GM19025 (cell line): ENCODE results near the gene CPT1A.

Experiments used
- ATAC-seq: cut with Tn5 transposase; IDR thresholded peaks from one replicate; pipeline ENCODE4 v1.9.1; 2021; ENCODE audit warnings: mild to moderate bottlenecking, low read depth, moderate library complexity; ENCODE audit not compliant: unreplicated experiment

The CPT1A gene

GRCh38 chr11:68763181-68763721 lies 78.5 kb downstream of the CPT1A start:
- ATAC-seq = no peak

GRCh38 chr11:68762481-68762880 lies 79.2 kb downstream of the CPT1A start:
- ATAC-seq = no peak

DNA sequence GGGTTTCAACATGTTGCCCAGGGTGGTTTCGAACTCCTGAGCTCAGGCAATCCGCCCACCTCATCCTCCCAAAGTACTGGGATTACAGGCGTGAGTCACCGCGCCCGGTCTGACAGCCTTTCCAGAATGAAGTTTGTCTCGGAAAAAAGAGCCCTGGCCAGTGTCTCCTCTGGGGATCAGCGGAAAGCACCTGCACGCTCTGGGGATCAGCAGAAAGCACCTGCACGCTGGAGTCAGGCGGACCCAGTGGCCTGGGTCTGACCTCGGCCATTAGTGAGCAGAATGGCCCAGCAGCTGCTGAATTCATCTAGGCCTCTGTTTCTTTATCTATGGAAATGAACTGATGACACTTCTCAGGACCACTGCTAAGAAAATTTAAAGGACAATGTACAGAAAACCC lies 79.9 kb downstream of the CPT1A start:
- ATAC-seq = no peak

GRCh38 chr11:68759991-68760390 lies 81.7 kb downstream of the CPT1A start:
- ATAC-seq = no peak

GRCh38 chr11:68757711-68758110 lies 84.0 kb downstream of the CPT1A start:
- ATAC-seq = no peak

DNA sequence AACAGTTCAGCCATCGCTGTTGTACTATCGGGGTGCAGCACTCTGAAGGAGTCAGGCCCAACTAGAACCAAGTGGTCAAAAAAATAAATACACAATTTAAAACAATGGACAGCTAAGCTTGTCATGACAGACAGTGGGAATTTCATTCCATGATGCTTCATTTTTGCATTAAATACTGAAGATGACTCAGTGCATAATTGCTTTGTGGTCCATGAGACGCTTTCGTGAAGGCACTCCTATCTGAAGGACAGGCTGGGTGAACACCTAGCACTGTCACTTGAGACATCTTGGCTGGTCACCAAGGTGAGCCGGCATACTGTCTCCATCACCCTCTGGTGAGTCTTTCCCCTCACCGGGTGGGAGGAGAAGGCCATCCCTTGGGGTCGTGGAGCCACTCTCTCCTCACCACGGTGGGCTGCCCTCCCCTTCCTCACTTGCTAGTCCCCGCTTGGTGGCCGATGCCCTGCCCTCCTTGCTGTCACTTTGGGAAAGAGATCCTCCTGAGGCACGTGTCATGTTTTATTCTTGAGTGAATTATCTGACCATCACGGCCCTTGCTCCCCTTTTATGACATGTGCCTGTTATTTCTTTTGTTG lies 85.4 kb downstream of the CPT1A start:
- no peak for ATAC-seq

DNA sequence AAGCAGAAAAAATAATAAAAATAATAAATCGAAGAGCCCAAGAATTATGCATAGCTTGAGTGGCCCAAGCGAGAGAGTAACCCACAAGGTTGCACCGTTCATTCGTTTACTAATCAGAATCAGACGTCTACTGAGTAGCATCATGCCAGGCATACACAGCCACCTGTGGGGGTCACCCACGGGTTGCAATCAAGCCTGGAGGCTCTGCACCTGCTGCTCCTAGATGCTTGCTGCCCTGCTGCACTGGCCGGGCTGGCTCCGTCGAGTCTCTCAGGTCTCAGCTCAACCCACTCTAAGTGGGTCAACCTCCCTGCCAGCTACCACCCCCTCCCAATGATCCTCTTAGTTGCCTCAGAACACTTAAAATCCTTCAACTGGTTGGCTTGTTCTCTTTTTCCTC lies 88.4 kb downstream of the CPT1A start:
- ATAC-seq = no peak

DNA sequence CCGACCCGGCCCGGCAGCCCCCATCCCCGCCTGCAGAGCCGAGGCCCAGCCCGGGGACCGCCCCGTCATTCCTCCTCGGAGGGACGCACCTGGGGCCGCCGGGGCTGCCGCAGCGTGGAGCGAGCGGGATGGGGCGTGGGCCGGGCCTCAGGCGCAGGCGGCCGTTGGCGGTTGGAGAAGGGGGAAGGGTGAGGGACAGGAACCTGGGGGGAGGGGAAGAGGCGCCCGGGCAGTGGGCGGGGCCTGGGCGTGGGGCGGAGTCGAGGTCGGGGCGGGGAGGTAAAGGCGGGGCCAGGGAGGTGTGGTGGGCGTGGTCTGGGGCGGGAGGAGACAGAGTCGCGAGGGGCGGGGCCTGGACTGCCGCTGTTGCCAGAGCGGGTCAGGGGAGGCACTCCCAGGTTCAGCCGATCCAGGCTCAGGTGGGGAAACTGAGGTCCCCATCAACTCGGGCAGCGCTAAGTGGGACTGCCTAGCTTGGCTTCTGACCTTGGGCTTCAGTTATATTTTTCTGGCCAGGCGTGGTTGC lies 90.3 kb downstream of the CPT1A start, which contains the start of gene TESMIN:
TSS of gene TESMIN (minus strand) at position 190 of the 526 bp plus-strand sequence. CDS start 860 bp downstream, outside the sequence.
- no peak for ATAC-seq

GRCh38 chr11:68751004-68751325 lies 90.8 kb downstream of the CPT1A start:
- ATAC-seq = no peak

DNA sequence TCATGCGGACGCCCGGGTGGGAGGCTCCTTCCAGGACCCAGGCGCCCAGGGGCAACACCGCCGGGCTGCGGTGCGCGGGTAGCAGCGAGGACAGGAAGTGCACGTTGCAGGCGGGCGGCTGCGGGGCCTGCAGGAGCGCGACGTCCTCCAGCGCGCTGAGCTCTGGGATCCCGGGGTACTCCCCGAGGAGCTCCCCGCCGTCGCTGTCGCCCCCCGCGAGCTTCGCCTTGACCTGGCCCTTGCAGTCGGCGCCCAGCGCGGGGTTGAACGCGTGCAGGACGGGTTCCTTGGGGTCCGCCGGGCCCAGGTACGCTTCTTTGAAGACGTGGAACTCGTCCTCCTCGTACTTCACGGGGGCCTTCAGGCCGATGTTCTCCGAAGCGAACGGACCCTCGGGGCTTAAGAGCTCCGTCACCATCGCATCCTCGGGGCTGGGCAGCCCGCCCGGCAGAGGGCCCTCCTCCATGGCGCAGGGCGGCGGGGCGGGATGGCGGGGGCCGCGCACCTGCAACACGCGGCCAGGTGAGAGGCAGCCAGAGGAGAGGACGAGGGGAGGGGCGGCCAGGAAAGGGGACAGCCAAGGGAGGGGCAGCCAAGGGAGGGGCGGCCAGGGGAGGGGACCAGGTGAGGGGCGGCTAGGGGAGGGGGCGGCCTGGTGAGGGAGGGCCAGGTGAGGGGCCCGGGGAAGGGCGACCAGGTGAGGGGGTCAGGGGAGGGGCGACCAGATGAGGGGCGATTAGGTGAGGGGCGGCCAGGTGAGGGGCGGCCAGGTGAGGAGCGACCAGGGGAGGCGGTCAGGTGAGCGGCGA lies 91.3 kb downstream of the CPT1A start:
- no peak for ATAC-seq

DNA sequence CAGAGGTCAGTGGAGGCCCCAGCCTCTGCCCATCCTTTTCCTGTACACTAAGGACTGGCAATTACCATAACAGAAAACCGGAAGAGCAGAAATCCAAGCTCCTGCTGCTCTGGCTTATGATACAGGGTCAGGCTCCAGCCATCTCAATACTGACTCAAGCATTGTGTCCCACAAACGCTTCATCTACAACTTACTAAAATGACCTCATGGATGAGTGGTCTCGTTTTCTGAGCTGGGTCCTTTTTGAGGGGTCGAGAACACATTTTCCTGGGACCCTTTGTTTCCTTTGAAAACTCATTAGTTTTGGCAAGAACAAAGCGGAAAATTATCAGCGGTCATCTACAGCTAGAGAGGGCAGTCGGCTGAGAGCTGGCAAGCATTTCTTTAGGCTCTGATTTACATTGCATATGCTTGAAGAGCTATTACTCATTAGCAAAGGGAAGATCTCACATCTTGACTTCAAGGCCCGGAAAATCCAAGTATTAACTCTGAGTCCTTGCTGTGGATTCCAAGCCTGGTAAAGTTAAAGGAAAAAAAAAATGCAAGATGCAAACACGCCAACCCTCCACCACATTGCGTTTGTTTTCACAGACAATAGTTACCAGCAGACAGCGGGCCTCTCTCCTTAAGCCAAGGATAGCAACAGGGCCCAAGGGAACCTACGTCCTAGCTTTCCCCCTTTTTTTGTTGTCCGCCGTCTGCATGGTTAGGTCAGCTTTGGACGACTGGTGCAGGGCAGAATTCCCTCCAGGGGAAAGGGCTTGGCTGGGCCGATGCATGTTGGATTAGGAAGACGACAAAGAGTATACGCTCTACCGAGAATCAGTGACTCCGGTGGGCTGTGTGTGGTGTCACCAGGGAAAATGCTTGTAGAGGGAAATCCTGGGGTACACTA lies 92.2 kb downstream of the CPT1A start:
- ATAC-seq = no peak

DNA sequence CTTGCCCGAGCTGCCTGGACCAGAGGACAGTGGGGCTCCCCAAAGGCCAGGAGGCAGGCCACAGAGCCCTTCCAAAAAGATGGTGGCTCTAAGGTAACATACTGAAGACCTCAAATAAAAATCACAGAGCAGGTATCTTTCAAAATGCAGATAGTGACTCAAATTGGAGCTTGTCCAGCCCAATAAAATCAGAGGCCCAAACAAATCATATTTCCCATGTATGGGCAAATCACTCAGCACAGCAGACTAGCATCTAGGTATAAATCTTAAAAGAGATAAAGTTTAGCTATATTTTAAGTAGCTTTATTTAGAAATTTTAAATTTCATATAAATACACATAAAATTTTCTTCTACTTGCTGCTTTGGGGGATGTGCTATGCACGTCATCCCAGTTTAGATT lies 93.7 kb downstream of the CPT1A start:
- no peak for ATAC-seq

- ATAC-seq = no peak
Observed at GRCh38 chr11:68743539-68743938, 98.2 kb downstream of the CPT1A start.

DNA sequence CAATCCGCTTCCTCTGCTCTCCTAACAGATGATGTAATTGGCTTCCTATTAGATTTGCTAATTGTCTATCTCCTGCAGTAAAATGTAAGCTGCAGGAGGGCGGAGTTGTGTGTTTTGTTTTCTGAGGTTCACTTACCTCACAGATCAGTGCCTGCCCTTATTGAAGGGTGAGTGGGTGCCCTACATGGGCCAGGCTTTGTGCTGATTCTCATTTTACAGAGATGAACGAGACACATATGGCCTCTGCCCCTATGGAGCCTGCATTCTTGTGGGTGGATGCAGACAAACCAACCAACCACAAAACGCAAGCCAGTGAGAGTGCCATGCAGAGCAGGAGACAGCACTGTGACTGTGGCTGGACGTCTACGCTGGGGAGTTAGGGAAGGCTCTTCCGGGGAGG lies 100.3 kb downstream of the CPT1A start:
- ATAC-seq = no peak

- ATAC-seq = no peak
Observed at GRCh38 chr11:68735646-68736045, 106.1 kb downstream of the CPT1A start.

DNA sequence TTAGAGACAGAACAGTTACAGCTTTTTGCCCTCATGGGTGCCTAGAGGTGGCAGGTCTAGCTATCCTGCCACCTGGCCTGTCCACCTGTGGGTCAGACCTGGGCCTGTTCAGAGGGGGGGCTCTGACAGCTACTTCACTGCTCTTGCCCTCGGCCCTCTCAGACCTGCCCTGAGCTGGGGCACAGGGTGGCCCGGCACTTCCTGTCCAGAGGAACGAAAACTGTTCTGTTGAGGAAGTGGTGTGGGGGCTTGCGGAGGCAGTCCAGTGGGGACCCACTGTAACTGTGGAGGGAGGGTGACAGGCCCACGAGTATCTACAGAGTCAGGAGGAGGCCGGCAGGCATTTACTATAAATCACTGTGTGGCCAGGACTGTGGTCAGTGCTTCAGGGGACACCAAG lies 106.6 kb downstream of the CPT1A start:
- ATAC-seq = no peak

GRCh38 chr11:68734111-68734510 lies 107.6 kb downstream of the CPT1A start:
- ATAC-seq = no peak

DNA sequence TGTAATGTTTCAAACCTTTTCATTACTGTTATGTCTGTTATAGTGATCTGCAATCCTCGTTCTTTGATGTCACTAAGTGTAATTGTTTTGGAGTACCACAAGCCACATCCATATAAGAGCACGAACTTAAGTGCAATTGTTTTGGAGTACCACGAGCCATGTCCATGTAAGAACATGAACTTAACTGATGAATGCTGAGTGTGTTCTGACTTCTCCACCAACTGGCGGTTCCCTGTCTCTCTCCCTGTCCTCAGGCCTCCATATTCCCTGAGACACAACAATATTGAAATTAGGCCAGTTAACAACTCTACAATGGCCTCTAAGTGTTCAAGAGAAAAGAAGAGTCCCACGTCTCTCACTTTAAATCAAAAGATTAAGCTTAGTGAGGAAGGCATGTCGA lies 113.9 kb downstream of the CPT1A start:
- ATAC-seq = no peak

- ATAC-seq = no peak
Observed at GRCh38 chr11:68724293-68724692, 117.4 kb downstream of the CPT1A start.

DNA sequence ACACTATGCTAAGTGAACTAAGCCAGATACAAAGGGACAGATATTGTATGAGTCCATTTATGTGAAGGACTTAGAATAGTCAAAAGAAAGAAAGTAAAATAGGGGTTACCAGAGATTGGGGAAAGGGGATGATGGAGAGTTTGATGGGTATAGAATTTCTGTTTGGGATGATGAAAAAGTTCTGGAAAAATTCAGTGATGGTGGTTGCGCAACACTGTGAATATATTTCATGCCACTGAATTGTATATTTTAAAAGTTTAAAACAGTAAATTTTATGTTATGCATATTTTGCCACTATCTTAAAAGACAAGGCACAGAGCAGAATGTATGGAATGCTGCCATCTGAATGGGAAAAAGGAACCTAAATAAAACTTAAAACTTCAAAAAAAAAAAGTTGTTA lies 119.6 kb downstream of the CPT1A start:
- no peak for ATAC-seq

GRCh38 chr11:68721075-68721474 lies 120.6 kb downstream of the CPT1A start:
- no peak for ATAC-seq
